ENCODE data around the gene PEX11B.

The PEX11B gene

DNA sequence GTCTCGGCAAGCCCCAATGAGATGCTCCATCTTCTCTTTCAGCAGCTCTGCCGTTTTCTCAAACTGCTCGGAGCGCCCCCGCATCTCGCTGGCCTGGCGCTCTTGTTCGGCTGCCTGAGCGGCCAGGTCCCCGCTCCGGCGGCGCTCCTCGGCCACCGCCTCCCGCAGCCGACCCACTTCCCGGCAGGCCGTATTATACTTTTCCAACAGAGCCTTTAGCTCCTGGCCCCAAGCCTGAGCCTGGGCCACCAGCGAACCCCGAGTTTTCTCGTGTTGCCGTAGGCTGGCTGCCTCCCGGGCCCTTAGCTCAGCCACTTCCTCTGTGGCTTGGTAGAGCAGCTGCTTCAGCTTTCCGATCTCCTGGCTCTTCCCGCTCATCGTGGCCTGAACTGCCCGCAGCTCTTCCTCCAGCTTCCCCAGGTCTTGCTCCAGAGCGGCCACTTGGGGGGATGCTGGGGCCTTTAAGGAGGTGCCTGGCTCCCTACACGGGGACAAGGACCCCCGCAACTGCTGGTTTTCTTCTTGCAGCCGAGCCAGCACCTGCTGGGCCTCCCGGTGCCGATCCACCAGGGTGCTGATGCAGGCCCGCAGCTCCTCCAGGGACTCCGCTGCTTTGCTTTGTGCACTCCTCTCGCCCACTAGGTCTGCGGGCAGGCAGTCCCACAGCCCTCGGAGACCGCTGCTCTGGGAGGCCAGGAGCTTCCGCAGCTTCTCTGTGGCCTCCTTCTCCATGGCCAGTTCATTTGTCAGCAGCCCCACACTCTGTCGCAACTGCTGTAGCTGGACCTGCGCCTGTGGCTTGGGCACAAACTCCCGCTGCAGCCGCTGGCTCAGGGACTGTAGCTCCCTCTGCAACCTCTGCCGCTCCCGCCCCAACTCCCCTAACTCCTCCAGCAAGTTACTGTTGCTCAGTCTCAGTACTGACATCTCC lies 46.3 kb downstream of the PEX11B start:
- no peak for DNase-seq (ENCODE audit: low read depth, low spot score)

DNA sequence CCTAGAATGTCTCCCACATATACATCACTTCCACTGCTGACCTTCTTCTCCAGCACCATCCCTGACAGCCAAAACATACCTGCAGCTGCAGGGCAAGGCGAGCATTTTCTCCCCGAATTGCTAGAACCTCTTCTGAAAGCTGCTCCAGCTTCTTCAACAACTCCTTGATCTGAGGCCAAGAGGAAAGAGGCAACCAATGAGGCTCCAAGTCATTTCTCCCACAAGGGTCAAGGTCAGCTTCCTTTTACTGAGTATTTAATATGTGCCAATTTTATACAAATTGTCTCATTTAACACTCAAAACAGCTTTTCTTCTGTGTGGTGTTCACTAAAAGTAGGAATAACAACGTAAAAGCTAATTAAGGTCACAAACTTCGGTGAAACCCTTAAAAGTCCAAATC lies 50.3 kb downstream of the PEX11B start:
- DNase-seq (ENCODE audit: low read depth, low spot score), result no peak

DNA sequence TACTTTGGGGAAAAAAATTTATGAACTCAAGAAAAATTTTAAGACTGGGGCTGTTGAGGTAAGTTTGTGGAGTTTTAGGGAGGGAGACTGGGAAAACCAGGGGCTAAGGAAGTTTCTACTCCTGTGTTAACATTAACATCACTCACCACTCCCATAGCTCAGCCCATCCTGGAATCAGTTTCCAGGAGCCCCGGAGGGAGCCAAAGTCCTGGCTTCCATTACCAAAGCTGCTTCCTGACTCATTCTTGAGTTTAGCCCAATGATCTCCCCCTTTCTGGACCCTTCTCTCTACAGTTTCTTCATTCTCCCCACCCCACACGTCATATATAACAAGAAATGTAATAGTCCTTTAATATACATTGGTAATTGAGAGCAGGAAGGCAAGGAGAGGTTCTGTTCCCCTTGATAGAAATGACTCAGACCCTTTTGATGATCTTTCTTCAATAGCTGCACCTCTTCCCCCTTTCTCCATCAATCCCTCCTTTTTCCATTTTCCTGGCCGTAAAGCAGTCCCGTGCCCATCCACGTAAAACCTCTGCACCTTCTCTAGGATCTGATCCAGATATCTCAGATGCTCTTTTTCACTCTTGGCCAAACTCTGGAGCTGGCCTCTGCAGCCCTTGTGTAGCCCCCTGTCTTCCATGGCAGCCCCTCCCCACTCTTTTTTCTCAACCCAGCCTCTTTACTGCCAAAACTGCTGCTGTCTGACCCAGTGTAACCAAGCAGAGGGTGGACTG lies 55.1 kb downstream of the PEX11B start:
- no peak for DNase-seq (ENCODE audit: low read depth, low spot score)
